GM21390 (cell line): Measurements from ENCODE around the gene IFI35.
"Not testable (repeated sequence)": the region's sequence is repeated elsewhere in the genome, so short reads cannot be mapped to it uniquely, and the experiment has no call there.

Experiments used
- ATAC-seq: cut with Tn5 transposase; IDR thresholded peaks from one replicate; pipeline ENCODE4 v1.9.1; 2021; ENCODE audit not compliant: unreplicated experiment

The IFI35 gene

DNA sequence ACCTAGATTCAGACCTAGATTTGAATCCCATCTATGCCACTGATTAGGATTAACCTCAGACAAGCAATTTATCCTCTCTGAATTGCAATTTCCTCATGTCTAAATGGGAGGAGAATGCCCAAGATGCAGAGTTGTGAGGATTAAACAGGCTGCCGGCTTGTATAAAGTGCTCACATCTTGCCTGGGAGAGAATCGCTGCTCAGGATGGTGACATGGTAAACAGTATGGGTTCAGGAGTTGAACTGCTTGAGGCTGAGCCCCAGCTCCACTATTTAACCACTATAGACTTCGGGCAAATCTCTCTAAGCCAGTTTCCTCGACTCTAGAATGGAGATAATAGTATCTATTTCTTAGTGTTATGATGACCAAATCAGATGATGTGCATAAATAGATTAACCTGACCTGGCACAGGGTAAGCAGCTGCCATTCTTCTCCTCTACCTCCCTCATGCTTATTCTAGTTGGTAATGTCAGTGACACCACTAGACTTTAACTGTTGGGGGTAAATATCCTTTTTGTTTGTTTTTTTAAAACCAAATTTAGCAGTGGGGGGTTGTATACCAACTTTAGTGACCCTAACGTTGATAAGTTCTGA is 9.1 kb upstream of the IFI35 start:
- ATAC-seq, result peak; percentile 5

DNA sequence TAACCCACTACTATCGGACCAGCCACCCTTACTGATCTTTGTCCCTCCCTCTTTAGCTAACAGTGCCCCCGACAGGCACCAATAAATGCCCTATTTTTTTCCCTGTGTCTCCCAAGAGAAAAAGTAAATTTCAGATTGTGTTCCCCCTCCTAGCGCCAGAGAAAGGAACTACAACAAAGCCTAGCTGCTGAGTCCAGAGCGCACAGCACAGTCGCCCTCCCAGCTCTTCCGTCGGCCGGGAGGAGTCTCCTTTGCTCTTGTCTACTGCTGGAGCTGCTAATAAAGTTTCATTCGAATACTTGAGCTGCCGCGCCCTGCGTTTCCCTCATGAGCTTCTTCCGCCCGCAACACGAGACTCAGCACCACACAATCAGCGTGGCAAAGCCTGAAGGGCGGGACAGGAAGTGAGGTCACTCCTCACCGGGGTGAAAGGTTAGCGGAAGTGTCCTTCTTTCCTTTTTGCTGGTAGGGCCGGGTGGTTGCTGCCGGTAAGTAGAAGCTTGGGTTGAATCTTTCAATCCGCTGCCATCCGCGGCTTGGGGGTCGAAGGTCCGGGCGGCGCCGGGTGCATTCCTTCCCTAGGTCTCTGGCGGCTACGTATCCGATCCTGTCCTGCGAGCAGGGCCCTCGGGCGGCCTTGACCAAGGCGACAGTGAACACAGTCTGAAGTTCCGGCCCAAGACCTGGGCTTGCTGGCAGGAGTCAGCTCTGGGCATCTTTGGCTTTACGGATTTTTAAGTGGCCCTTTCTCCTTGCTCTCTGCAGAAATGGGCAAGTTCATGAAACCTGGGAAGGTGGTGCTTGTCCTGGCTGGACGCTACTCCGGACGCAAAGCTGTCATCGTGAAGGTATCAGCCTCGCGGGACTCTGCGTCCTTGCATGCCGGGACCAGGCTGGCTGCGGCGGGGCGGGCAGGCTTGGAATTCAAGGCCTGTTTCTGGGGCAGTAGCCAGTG is 8.3 kb upstream of the IFI35 start, which contains the start of gene RPL27:
TSS of gene RPL27 (plus strand) at position 436 of the 955 bp plus-strand sequence. CDS start at position 768, 332 bp downstream.
- ATAC-seq, result peak; percentile 88

DNA sequence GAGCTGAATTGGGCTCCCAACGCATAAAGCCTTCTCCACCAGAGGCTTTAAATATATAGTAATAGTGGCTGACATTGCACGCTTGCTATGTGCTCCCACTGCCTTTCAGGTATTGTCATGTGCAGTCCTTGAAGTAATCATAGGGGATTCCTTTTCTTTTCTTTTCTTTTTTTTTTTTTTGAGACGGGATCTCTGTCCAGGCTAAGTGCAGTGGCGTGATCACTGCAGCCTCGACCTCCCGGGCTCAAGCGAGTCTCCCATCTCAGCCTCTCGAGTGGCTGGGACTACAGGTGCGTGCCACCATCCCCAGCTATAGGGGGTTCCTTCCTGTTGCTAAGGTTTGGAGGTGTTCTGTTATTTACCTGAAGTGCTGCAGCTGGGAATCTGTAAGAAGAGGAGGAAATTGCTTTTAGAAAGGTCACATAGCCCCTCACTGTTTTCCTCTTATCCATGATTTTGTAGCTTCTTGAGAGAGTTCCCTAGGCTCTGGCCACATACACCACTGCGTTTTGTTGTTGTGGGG is 7.5 kb upstream of the IFI35 start:
- ATAC-seq, result no peak

DNA sequence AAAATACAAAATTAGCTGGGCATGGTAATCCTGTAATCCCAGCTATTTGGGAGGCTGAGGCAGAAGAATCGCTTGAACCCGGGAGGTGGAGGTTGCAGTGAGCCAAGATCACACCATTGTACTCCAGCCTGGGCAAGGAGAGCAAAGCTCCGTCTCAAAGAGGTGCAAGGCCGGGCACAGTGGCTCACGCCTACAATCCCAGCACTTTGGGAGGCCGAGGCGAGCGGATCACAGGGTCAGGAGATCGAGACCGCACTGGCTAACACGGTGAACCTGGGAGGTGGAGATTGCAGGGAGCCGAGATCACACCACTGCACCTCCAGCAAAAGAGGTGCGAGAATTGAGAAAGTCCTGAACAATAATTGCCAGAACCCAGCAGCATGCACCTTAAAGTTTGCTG is 5.7 kb upstream of the IFI35 start:
- not testable (repeated sequence) for ATAC-seq

DNA sequence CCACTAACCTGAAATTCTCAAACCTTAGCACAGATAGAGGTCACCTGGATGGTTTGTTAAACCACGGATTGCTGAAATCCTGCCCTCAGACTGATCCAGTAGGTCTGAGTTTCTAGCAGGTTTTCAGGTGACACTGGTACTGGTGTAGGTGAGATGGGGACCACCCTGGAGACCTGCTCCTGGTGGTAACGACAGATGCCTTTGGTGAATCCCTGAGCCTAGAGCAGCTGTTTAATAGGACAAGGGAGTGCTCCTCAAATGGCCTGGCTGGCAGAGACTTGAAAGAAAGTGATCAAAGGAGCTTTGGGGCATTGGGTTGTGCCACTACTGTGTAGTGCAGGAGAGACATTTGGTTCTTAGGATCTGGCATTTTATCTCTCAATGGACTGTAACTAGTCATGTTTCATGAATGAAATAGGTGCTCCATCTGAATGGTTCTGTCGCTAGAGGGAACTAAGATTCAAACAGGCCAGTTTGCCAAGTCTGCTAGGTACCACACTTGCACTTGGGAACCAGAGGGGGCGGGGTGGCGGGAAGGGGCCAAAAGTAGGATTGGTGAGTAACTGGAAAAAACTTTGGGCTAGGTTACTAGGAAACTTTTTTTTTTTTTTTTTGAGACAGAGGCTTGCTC is 2.9 kb upstream of the IFI35 start:
- no peak for ATAC-seq

DNA sequence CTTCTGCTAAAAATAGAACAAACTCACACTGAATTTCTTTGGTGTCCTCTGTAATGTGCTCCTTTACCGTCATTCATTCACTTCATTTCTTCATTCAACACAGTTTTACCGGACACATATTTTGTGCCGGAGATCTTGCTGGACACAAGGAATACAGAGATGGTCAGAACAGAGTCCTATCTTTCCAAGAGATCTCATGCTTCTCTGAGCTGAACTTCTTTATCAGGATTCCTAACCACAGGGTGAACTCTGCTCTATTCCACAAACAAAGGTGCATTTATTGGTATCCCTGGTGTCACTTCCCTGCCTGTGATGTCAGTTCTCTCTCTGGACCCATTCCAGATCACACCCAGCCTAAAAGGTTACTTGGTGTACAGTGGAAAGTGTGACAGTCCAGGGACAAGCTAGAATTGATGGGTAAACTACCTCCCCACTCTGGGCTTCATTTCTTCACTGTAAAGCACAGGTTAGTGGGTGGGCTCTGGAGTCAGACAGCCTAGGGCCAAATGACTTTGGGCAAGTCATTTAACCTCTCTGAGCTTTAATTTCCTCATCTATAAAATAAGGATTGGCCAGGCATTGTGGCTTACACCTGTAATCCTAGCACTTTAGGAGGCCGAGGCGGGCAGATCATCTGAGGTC is 4.2 kb downstream of the IFI35 start:
- ATAC-seq, result no peak

DNA sequence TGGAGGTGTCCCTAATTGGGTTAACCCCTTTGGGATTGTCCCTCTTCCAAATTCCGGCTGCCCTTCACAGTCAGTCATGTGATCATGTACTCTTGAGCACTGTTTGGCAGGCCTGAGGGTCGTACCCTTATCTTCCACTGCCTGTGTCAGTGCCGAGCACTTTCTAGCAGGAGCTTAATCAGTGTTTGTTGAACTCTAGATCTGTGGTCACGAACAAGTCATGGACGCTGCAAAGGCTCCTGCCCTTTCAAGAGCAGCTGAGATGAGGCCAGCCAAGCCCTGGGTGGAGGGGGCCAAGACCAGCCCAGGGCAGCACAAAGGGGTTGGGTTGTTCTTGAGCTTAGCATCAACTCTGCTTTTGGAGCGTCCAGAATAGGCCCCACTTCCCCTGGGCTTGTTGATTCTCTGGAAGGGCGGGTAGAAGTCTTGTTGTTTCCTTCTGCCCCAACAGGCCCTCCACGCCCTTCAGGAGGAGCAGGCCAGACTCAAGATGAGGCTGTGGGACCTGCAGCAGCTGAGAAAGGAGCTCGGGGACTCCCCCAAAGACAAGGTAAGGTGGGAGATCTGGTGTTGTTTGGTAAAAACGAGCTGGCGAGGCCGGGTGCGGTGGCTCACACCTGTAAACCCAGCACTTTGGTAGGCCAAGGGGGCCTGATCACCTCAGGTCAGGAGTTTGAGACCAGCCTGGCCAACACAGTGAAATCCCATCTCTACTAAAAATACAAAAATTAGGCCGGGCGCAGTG is 5.3 kb downstream of the IFI35 start:
- ATAC-seq, result no peak

DNA sequence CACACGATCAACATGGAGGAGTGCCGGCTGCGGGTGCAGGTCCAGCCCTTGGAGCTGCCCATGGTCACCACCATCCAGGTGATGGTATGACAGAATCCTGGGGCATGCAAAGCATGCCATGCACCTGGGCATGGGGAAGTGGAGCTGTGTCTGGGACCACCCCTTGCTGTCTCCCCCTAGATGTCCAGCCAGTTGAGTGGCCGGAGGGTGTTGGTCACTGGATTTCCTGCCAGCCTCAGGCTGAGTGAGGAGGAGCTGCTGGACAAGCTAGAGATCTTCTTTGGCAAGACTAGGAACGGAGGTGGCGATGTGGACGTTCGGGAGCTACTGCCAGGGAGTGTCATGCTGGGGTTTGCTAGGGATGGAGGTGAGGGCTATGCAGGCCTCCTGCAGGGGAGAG is 6.7 kb downstream of the IFI35 start:
- no peak for ATAC-seq

DNA sequence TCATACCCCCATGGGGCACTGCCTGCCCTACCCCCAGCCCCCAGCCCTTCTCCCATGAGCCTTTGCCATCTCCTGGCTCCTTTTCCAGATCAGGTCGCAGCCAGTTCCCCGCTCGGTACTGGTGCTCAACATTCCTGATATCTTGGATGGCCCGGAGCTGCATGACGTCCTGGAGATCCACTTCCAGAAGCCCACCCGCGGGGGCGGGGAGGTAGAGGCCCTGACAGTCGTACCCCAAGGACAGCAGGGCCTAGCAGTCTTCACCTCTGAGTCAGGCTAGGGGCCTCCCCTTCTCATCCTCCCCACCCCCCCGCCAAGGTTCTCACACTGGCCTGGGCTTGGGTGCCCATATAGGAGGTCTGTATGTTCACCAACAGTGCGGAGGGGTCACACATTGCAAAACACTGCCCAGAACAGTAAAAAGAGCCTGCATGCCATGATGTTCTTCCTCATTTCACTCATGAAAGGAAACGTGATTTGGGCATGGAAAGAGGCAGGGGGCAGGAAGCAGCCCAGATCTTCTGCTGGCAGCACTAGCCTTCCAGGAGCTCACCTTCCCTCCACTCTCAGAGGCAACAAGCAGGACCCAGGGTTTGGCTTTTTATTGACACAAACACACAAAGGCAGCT is 7.5 kb downstream of the IFI35 start:
- ATAC-seq, result no peak

DNA sequence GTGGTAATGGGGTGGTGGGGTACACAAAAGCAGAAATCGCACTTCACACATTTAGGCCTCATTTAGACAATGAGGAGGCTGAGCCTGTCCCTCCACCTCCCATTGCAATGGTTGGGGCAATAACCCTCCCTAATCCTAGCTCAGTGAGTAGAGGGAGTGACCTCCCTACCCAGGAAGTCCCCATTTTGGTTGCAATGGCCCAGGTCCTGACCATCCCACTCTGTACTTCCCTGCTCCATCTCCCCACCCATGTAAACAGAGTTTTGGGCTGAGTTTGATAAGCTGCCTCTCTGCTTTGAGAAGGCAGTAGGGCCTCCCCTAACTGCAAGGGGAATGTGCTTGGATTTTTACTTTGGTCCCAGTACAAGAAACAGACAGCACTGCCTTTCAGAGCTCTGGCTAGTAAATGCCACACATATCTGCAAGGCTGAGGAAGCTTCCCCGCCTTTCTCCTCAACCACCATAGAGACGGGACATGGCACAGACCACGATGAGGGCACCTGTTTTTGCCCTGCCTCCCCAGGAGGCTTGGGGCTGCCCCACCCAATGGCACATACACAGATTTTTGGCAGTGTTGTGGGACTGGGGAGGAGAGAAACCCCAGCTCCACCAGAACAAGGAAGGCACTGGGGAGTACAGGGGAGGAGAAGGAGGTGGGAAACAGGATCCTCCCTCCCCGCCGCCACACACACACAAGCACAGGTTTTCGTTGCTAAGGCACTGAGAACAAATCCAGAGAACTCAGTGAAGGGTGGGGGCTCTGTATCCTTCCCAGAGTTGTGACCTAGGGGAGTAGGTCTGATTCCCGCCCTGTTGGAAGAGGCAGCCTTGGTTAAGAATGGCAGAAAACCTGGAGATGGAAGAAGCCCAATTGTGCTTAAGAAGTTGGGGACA is 8.3 kb downstream of the IFI35 start:
- ATAC-seq, result no peak

DNA sequence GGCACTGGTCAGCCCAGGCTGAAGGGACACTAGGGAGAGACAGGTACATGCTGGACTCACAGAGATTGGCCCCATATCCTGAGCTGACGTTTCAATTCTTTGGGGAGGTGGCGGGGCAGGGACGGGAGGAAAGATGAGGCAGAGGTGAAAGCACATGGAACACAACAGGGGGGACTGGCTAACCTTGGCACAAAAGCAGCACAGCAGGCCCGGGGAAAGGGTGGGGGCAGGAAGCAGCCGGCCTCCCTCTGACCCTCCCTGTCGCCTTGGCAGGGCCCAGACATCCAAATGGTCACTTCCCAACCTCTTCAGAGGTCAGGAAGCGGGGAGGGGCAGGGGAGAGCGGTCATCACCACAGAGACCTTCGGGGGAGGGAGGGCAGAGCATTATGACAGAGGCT is 9.0 kb downstream of the IFI35 start:
- ATAC-seq, result no peak

DNA sequence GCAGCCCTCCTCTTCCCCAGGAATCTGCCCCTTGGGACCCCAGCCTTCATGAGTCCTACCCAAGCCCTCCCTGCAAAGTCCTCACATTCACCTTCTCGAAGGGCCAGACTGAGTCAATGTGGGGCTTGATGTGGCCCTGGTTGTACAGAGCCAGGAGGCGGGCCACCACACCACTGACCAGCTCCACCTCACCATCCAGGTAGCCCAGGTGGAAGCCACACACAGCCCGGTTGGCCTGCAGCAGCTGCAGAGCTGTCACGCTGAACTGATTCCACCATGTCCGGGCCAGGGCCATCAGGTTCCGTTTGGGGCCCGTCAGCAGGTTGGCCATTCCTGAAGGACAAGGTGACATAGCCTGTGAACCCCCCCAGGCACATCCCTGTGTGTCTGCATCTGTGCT is 9.6 kb downstream of the IFI35 start:
- no peak for ATAC-seq

DNA sequence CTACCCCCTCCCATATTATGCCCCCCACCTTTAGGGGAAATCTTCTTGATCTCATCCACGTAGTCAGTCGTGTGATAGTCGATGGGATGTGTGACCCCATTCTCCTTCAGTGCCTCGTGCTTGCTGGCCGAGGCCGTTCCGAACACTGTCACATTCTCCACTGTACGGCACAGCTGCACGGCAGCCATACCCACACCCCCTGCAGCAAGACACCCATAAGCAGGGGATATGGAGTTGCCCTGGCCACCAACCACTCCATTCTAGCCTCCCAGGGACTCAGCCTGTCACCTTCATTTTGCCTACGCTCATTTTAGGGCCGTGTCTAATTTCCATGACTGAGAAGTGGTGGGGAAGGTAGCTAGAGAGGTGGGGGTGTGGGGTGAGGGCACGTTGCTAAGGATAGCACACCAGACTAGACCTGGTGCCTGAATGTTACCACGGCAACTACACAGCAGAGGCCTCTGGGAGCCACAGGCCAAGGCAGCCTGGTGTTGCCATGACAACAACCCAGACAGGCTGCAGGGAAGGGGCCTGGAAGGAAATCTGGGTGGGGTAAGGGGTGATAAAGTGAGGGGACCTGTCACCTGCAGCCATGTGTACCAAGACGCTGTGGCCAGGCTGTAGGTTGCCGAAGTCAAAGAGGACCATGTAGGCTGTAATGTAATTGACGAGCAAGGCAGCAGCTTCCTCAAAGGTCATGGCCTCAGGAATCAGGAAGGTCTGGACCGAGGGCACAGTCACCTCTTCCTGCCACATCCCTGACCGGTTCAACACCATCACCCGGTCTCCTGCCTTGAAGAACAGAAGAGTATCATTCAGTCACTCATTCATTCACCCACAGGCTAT is 11.6 kb downstream of the IFI35 start:
- ATAC-seq, result no peak

DNA sequence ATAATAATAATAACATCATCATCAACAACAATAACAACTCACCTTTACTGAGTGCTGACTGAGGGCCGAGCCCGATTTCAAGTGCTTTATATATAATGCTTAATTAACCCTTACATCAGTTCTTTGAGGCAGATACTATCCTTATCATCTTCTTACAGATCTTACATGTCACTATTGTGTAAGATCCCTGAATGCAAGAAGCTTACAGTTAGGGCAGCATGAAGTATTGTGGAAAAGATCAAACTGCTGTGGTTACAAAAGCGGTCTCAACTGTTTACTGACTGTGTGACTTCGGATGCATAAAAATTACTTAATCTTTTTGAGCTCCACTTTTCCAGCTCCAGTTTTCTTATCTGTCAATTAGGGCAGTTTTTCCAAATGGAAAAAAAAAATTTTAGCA is 12.3 kb downstream of the IFI35 start:
- ATAC-seq, result no peak

DNA sequence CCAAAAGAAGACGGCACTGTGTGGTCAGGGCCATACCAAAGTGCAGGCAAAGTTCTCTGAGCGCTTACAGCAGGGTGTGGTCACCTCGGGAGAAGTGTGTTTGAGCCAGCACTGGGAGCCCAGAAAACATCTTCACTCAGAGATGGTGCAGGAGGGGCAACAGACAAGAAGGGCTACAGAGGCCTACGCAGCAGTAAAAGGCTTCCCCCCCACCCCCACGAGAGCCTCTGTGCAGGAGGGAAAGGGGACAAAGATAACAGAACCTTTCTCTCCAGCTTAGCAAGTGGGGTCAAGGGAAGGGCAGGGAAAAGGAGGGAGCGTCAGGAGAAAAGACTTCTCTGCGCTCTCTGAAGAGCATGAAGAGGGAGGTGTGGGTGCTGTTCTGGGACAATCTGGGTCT is 12.8 kb downstream of the IFI35 start:
- no peak for ATAC-seq

DNA sequence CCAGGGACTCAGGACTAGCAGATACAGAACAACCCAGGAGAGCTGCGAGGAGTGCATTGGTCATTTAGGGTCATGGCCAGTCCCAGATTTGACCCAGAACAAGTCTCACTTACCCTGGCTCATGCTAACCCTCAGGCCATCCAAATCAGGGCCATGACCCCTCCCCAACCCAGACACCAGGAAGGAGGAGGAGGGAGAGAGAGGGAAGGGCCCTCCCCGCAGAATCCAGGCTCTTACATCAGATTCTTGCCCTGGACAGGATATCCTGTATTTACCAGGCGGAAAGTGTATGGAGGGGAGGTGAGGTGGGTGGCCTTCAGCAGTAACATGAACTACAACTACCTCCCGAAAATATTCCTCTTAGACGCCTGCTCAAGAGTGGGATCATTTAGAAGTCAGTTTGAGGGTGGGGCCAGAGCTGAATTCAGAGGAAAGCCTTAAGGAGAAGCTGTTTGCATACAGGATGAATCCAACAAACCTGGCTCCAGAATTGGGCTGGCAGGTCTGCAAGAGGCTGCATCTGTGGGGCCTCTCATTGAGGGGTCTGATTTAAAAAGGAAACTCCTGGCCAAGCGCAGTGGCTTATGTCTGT is 13.5 kb downstream of the IFI35 start:
- no peak for ATAC-seq

DNA sequence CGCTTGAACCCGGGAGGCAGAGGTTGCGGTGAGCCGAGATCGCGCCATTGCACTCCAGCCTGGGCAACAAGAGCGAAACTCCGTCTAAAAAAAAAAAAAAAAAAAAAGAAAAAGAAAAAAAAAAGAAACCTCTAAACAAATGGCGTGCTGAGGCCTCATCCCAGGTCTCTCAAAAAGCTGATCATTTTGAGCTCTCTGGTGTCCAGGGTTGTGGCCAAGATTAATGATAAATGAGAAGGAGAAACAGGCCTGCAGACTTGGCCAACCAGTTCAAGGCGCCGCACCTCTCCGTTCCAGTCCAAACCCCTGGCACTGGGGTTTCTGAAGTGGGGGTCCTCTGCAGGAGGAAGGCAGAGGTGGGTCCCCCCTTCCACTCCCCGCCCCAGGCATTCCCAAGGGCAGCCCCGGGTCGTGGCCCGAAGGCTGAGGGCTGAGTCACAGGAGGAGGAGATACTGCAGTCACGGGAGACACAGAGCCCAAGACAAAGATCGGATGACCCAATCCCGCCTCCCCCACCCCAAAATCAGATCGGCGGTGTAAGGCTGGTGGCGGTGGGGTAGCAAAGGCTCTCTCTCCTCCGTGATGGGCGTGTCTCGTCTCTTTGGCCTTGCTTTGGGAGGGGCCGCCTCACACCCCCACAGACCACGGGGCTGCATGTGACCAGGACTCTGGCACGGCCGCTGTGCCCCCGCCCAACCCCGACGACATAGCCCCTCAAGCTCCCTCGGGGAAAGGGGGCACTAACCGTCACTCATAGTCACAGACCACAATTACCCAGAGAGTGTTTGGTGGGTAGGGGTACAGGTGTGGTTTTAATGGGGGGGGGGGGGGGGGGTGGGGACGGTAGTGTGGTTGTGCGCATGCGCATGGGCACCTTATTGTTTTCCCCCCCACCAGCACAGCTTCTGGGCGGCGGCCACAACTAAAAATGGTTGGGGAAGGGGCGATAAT is 14.5 kb downstream of the IFI35 start:
- ATAC-seq, result no peak
